Heart left ventricle (tissue), 13 donors: ENCODE data around the gene SELENOP.

Experiments
- POLR2A ChIP-seq, 2 donors: fragments of 450-650 bp; IDR thresholded peaks; one replicate each; pipeline ENCODE4 v1.6.1; 2017; ENCODE audit warnings: antibody characterized with exemption in 2 of 2, mild to moderate bottlenecking in 2 of 2, moderate library complexity in 2 of 2
- TF ChIP-seq, protein P1 (sequence below), 12 donors: fragments of 200-600 bp; sonication (generic) in 4 of 12; IDR thresholded peaks; one replicate each; pipeline versions ENCODE4 v1.5.0 to v1.8.0; 2018 to 2022; ENCODE audit warnings: antibody characterized with exemption in 12 of 12, mild to moderate bottlenecking in 5 of 12
- donor health status: ischemic (EF 13 %, LVEDD 7.1; RV severe dilation, severe dysfunction).
- donor health status: DM: no; HTN: yes; CAD: no.
- donor health status: DM: no; HTN: no; CAD: no.
- donor health status: ischemic (EF 25% LVEDD 6.9; RV normal size, moderate dysfunction).
- donor health status: ischemic (EF 25% LVEDD 5.7; RV mildly dilated, moderate dysfunction).
- donor health status: ischemic (EF 35%, LVEDD 5.7; RV mildly dilated, moderate dysfunction).
- donor health status: nonischemic (EF 11% LVEDD 7.7; RV severe dilation, severe dysfunction).
- donor health status: DM: yes; HTN: yes; CAD: no.
- donor health status: PGD.
- donor health status: ischemic (EF 29% LVEDD 5.4; RV normal size, mild dysfunction).
- donor health status: nonischemic (EF 23%, LVEDD 6.1; RV moderate dilation, normal function).

- TF ChIP-seq, protein P1, sequence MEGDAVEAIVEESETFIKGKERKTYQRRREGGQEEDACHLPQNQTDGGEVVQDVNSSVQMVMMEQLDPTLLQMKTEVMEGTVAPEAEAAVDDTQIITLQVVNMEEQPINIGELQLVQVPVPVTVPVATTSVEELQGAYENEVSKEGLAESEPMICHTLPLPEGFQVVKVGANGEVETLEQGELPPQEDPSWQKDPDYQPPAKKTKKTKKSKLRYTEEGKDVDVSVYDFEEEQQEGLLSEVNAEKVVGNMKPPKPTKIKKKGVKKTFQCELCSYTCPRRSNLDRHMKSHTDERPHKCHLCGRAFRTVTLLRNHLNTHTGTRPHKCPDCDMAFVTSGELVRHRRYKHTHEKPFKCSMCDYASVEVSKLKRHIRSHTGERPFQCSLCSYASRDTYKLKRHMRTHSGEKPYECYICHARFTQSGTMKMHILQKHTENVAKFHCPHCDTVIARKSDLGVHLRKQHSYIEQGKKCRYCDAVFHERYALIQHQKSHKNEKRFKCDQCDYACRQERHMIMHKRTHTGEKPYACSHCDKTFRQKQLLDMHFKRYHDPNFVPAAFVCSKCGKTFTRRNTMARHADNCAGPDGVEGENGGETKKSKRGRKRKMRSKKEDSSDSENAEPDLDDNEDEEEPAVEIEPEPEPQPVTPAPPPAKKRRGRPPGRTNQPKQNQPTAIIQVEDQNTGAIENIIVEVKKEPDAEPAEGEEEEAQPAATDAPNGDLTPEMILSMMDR (IDR thresholded peaks at IDR 0.05), result no peak
- TF ChIP-seq POLR2A (IDR thresholded peaks at IDR 0.05), result no peak
Observed at GRCh38 chr5:42855811-42856210, 44.1 kb upstream of the SELENOP start.
